Cortex of kidney (tissue), 1 donor: ENCODE results near the gene ADAMTSL1.

Experiments
- DNase-seq: peaks from one replicate; lab custom pipeline; 2025; lab: John Stamatoyannopoulos, UW

ADAMTSL1 gene

DNA sequence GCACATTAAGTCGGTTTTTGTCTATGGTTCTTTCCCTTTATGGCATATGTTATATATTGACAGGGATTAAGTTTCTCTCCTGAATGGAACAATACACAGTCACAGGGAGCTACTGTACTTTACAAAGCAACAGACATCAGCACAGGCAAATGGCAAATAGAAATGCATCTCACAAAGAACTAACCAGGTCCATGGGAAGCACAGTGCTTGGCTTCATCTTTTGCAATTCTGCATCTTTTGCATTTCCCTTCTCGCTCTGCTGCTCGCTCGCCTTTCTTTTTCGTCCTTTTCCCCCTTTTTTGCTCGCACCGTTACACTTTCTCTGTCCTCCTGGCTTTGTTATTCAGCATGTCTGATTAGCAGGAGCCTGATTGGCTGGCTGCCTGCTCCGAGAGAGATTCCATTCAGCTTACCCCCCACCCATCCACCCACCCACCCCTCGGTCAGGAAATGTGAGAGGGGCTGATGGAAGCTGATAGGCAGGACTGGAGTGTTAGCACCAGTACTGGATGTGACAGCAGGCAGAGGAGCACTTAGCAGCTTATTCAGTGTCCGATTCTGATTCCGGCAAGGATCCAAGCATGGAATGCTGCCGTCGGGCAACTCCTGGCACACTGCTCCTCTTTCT lies at the start of gene ADAMTSL1:
TSS of gene ADAMTSL1 (plus strand) at position 502 of the 628 bp plus-strand sequence. CDS start at position 582, 80 bp downstream.
- DNase-seq: no peak

- no peak for DNase-seq
Observed at GRCh38 chr9:18427691-18428090, 46.3 kb upstream of the ADAMTSL1 start.

- DNase-seq: no peak
Observed at GRCh38 chr9:18428661-18429060, 45.3 kb upstream of the ADAMTSL1 start.

DNA sequence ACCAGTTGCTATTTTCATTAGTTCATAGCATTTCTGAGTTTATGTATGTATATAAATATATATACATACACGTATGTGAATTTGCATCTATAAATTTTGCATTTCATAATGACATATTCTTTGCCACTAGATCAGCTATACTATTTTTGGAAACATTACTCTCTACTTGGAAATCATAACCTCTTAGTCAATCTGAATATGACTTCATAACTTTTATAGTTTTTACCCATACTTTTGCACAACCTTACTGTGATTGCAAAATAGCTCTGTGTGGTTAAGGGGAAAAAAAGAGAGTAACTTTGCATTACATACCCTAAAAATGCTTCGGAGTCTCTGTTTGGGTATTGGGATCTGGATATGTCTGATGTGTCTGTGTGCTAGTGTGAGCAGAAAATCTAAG lies 44.9 kb upstream of the ADAMTSL1 start:
- DNase-seq: no peak

GRCh38 chr9:18433620-18434019 lies 40.3 kb upstream of the ADAMTSL1 start:
- DNase-seq: no peak

DNA sequence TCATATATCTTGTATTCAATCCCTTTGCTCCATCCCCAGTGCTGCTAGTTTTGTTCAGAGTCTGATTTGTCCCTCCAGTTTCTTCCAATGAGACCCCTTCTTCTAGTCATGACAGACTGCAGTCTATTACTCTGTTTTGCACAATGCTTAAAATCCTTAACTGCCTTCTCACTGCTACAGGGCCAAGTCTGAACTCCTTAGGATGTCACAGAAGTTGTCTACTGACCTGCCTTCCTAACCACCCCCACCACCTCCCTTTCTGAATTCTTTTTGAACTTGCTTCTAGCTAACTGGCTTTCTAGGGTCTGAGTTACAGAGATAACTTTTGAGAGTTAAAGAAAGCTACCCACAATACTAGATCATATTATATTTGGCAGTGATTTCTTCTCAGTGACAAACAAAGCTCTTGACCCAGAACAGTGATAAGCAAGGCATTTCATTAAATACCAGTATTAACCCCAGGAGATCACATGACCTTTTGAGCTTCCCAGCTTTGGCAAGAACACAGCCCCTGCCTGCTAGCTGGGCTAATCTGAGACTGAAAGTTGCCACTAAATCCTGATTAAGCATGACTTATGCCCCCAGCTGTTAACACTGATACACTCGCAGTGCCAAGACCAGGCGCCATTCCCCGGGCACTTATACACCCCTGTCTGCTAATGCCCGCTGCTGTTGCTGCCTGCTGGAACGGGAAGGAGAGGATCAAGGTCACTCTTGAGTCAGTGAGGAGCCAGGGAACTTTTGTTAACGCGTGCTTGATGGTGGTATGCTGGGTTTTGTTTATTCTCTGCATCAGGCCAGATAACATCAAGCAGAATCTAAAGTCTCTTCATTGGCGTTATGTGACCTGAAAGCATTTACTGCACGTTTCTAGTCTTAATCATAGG lies 36.4 kb upstream of the ADAMTSL1 start:
- DNase-seq: no peak

- DNase-seq: no peak
Observed at GRCh38 chr9:18438300-18438925, 35.5 kb upstream of the ADAMTSL1 start.

GRCh38 chr9:18438951-18439350 lies 35.0 kb upstream of the ADAMTSL1 start:
- DNase-seq: no peak

GRCh38 chr9:18441261-18441660 lies 32.7 kb upstream of the ADAMTSL1 start:
- no peak for DNase-seq

DNA sequence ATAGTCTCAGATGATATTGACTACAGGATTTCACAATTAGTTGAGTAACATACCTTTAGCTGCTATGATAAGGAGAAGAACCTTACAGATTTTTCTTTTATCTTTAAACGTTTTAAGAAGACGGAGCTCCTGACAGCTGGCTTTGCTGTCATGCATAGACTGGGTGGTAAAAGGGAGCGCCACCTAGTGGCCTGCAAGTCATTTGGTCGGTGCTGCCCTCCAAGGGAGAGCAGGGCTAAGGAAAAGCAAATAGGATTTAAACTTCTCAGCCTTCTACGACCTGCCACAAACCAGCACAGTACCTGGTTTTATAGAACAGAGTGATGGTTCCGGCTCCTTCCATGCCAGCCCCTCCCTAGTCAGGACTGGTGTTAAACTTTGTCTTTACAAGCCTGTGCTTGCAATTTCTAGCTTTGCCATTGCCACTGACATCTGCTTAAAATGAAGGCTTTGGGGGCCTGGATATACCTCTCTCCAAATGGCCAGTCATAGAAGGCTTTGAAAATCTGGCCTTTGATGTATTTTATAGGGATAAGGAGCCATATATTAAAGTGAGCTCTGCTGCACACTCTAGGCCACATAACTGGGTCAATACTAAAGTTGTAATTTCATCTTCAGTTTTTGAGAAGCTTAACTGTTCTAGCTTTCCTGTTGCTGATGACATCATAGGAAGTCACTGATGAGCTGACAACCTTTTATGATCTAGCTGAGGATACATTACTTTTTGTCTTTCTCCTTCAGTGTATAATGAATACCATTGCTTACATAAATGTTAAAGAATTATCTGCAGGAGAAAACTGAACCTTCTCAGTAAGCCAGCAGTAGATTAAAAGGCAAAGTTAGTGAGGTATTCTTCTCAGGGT lies 31.1 kb upstream of the ADAMTSL1 start:
- DNase-seq: no peak

- DNase-seq: no peak
Observed at GRCh38 chr9:18447131-18447530, 26.8 kb upstream of the ADAMTSL1 start.

- no peak for DNase-seq
Observed at GRCh38 chr9:18447541-18447940, 26.4 kb upstream of the ADAMTSL1 start.

- no peak for DNase-seq
Observed at GRCh38 chr9:18448101-18448500, 25.9 kb upstream of the ADAMTSL1 start.

GRCh38 chr9:18451406-18451805 lies 22.5 kb upstream of the ADAMTSL1 start:
- DNase-seq: no peak

DNA sequence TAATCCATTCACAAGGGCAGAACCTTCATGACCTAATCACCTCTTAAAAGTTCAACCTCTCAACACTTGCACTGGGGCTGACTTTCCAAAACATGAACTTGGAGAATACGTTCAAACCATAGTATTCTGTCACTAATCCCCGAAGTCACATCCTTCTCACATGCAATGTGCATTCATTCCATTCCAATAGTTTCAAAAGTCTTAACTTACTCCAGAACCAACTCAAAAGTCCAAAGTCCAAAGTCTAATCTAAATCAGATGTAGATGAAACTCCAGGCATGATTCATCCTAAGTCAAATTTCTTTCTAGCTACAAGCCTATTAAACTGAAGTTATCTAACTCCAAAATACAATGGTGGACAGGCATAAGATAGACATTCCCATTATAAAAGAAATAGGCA lies 21.7 kb upstream of the ADAMTSL1 start:
- no peak for DNase-seq

DNA sequence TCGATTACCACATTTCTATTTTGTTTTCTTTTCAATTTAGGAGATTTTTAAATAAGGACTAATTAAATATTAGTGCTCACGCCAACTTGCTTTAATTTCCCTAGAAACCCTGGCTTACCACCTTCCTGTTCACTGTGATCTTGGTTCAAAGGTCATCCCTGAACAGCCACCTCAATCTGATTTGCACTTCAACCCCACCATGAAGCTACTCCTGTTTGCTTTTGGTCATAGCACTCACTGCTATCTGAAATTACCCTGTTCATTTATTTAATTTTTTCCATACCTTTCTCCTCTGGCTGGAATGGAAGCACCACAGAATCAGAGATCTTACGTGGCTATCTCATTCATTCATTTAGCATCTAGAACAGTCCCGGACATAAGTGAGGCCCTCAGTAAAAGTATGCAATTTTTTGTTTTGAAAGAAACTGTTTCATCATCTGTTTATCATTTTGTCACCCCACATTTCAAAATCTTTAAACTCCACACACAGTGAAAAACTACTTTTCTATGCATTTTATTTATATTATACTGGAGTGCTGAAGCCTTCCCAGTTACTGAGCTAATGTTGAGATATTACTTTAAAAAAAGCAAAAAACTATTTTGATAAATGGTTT lies 17.2 kb upstream of the ADAMTSL1 start:
- DNase-seq: no peak

DNA sequence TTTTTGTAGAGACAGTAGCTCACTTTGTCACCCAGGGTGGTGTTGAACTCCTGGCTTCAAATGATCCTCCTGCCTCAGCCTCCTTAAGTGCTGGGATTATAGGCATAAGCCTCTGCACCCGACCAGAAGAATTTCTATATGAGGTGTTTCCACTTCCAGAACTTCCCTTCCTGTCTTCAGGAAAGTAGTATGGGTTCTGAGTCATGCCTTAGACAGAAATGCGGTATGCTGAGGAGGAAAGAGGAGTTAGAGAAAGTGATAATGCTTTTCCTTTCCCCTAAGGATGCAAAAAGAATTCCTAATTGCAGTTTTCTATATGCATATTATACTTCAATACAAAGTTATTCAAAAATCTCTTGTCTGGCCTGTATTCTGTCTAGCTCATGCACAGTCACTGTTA lies 16.4 kb upstream of the ADAMTSL1 start:
- no peak for DNase-seq

DNA sequence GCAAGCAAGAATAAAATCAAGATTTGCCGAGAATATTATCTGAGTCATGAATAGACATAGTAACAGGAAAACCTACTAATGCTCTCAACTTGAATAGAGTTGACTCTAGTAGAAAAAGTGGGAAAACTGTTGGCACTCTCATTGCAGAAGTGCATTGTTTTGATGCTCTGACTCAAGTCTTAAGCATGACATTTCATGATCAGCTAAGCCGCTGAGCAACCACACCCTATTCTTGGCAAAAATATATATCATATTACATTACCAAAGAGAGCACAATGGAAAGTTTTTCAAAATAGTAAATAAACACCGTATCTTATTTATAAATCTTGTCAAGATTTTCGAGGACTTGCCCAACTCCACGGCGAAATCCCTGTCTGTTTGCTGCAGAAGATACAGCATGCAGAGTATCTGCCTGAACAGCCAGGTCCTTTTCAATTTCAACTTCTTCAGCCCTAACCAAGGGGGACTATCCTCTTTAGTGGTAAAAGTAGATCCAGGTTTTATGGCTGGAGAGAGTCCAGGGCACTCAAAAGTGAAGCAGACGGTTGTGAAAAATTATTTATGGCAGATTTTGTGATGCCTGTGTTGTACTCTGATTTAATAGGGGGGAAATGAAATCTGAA lies 13.9 kb upstream of the ADAMTSL1 start:
- DNase-seq: no peak

DNA sequence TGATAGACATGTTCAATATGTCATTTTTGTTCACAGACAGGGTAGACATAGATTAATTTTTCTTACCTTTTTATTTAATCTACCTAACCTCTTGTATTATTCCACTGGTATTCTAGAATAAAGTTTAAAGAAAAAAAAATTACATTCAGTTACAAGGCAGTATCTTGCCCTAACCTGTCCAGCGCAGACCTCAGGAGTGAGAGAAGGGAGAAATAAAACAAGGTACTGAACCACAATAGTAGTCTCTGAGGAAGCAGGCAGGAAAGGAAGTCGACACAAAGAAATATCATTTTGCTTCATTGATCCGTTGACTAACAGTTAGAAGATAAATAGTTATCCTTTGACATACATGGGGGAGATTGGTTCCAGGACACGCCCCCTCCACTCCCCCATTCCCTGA lies 12.5 kb upstream of the ADAMTSL1 start:
- no peak for DNase-seq

DNA sequence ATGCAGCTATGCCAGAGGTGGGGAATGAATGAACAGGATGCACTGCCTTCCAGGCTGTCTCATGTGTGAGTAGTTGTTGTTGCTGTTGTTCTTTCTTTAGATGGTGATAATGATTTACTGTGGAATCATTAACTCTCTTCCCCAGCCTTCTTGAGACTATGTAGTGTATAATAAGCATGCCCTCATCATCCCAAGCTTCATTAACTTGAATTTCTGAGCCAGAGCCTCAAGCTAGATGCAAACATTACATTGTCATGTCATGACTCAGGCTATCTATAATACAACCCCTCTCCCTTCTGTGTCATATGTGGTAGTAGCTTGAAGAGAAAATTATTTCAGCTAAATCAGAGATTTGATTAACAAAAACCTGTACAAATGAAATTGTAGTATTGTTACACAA lies 10.0 kb upstream of the ADAMTSL1 start:
- no peak for DNase-seq

DNA sequence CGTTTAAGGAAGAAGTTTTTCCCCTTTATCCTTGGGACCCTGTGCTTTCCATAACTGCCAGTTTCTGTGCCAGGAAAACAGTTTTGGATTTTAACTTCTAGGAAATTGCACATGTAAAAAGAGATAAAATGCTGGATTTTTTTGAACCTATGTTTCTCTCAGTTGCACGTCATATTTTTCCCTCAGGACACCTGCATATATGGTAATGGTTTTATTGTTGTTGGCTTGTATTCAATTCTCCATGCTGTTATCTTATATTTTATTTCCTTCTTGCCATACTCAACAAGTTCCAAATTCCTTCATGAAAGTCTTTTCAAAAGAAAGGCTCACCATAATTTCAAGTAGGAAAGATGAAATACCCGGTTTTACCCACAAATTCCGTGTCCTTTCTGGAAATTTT lies 7.9 kb upstream of the ADAMTSL1 start:
- no peak for DNase-seq
